HEK293 (cell line): Measurements from ENCODE around the gene MAP2.

ENCODE experiments used
- BCL11B ChIP-seq: fragments of 450-650 bp; formaldehyde crosslinking; IDR thresholded peaks from 2 replicates; pipeline ENCODE4 v1.5.1; 2016; ENCODE audit warnings: low read depth, missing biosample characterization, missing genetic modification characterization
- HOXA7 ChIP-seq: sonication (generic); formaldehyde crosslinking; IDR thresholded peaks from 2 replicates; pipeline ENCODE4 v1.8.1; 2022; ENCODE audit warnings: missing genetic modification reagents, borderline replicate concordance
- KLF16 ChIP-seq: fragments of 450-650 bp; formaldehyde crosslinking; IDR thresholded peaks from 2 replicates; pipeline ENCODE4 v1.5.1; 2017; ENCODE audit warnings: missing biosample characterization, missing genetic modification characterization
- OSR2 ChIP-seq: fragments of 450-650 bp; formaldehyde crosslinking; IDR thresholded peaks from 2 replicates; pipeline ENCODE4 v1.5.1; 2016; ENCODE audit warnings: missing biosample characterization, missing genetic modification characterization
- TRIM28 ChIP-seq: IDR thresholded peaks from 2 replicates; pipeline ENCODE4 v1.6.1; 2011; ENCODE audit warnings: low read length, control low read depth, borderline replicate concordance
- ZFP41 ChIP-seq: fragments of 450-650 bp; formaldehyde crosslinking; IDR thresholded peaks from 2 replicates; pipeline ENCODE4 v1.5.1; 2016; ENCODE audit warnings: missing biosample characterization, missing genetic modification characterization, borderline replicate concordance
- ZNF121 ChIP-seq: fragments of 450-650 bp; formaldehyde crosslinking; IDR thresholded peaks from 2 replicates; pipeline ENCODE4 v1.5.1; 2016; ENCODE audit warnings: missing biosample characterization, missing genetic modification characterization
- ZNF133 ChIP-seq: fragments of 450-650 bp; formaldehyde crosslinking; IDR thresholded peaks from 2 replicates; pipeline ENCODE4 v1.5.1; 2016; ENCODE audit warnings: missing biosample characterization, missing genetic modification characterization
- ZNF2 ChIP-seq: fragments of 450-650 bp; formaldehyde crosslinking; IDR thresholded peaks from 2 replicates; pipeline ENCODE4 v1.5.1; 2016; ENCODE audit warnings: missing biosample characterization, missing genetic modification characterization
- ZNF202 ChIP-seq: fragments of 450-650 bp; formaldehyde crosslinking; IDR thresholded peaks from 2 replicates; pipeline ENCODE4 v1.5.1; 2016; ENCODE audit warnings: missing biosample characterization, missing genetic modification characterization, borderline replicate concordance
- ZNF239 ChIP-seq: fragments of 450-650 bp; formaldehyde crosslinking; IDR thresholded peaks from 2 replicates; pipeline ENCODE4 v1.5.1; 2016; ENCODE audit warnings: missing biosample characterization, missing genetic modification characterization
- ZNF350 ChIP-seq: fragments of 450-650 bp; formaldehyde crosslinking; IDR thresholded peaks from 2 replicates; pipeline ENCODE4 v1.5.0; 2017; ENCODE audit warnings: missing biosample characterization, mild to moderate bottlenecking, missing genetic modification characterization
- ZNF48 ChIP-seq: fragments of 450-650 bp; formaldehyde crosslinking; IDR thresholded peaks from 2 replicates; pipeline ENCODE4 v1.5.1; 2016; ENCODE audit warnings: missing biosample characterization, missing genetic modification characterization
- ZNF548 ChIP-seq: fragments of 450-650 bp; formaldehyde crosslinking; IDR thresholded peaks from 2 replicates; pipeline ENCODE4 v1.5.1; 2016; ENCODE audit warnings: missing biosample characterization, missing genetic modification characterization
- ZNF558 ChIP-seq: fragments of 450-650 bp; formaldehyde crosslinking; IDR thresholded peaks from 2 replicates; pipeline ENCODE4 v1.5.1; 2016; ENCODE audit warnings: missing biosample characterization, missing genetic modification characterization
- ZNF621 ChIP-seq: fragments of 450-650 bp; formaldehyde crosslinking; IDR thresholded peaks from 2 replicates; pipeline ENCODE4 v1.5.1; 2017; ENCODE audit warnings: missing biosample characterization, missing genetic modification characterization
- ZNF76 ChIP-seq: fragments of 450-650 bp; formaldehyde crosslinking; IDR thresholded peaks from 2 replicates; pipeline ENCODE4; 2016; ENCODE audit warnings: low read depth, missing biosample characterization, missing genetic modification characterization, borderline replicate concordance
- ZXDB ChIP-seq: fragments of 450-650 bp; formaldehyde crosslinking; IDR thresholded peaks from 2 replicates; pipeline ENCODE4 v1.5.1; 2016; ENCODE audit warnings: missing biosample characterization, missing genetic modification characterization
- TF ChIP-seq, protein P1 (sequence below): fragments of 450-650 bp; formaldehyde crosslinking; IDR thresholded peaks from 2 replicates; pipeline ENCODE4 v1.5.1; 2016; ENCODE audit warnings: missing biosample characterization, missing genetic modification characterization
- TF ChIP-seq, protein P2 (sequence below): fragments of 450-650 bp; formaldehyde crosslinking; IDR thresholded peaks from 2 replicates; pipeline ENCODE4 v1.5.1; 2017; ENCODE audit warnings: missing biosample characterization, missing genetic modification characterization
- TF ChIP-seq, protein P3 (sequence below): fragments of 450-650 bp; formaldehyde crosslinking; IDR thresholded peaks from 2 replicates; pipeline ENCODE4 v1.5.1; 2017; ENCODE audit warnings: missing biosample characterization, mild to moderate bottlenecking, missing genetic modification characterization, moderate library complexity
- TF ChIP-seq, protein P4 (sequence below): fragments of 450-650 bp; formaldehyde crosslinking; IDR thresholded peaks from 2 replicates; pipeline ENCODE4 v1.5.1; 2016; ENCODE audit warnings: missing biosample characterization, missing genetic modification characterization
- TF ChIP-seq, protein P5 (sequence below): fragments of 450-650 bp; formaldehyde crosslinking; IDR thresholded peaks from 2 replicates; pipeline ENCODE4 v1.5.1; 2016; ENCODE audit warnings: missing biosample characterization, missing genetic modification characterization
- TF ChIP-seq, protein P6 (sequence below): sonication (generic); formaldehyde crosslinking; IDR thresholded peaks from 2 replicates; pipeline ENCODE4 v1.8.1; 2022; ENCODE audit warnings: mild to moderate bottlenecking, moderate library complexity, missing genetic modification reagents

MAP2 gene

DNA sequence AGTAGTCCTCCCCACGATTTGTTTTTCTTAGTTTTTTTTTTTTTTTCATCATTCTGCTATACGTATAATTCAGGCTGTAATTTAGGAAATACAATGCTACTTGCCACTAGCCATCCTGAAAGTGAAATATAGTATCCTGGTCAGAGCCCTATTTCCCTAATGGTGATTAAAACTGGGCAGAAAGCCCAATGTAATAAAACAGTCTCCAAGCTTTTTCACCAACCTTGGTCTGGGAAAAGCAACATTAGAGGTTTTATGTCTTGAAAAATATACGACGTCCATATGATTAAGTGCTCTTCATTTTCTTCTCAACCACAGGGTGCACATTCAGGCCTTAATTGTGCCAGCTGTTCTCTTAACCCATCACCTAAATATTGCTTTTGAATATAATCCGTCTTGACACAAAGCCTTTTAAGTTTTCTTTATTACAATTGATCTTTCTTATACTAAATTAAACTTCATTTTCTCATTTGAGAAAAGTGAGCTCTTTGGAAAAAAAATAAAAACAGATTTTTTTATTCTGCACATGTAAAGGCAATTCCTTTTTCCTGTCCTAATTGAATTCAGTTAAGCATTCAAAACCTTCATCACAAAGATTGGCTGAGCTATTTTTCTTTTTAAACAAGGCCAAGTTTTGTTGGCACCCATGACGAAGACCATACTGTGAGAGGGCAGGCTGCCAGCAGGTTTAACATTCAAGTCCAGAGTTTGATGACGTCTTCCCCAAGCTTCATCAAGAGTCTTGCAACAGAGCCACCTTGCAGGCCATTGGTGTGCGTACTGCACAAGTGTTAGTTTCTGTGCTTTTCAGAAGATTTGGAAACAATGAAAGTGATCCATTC, 52.7 kb downstream of the MAP2 start (continued):
- TF ChIP-seq, protein P1, sequence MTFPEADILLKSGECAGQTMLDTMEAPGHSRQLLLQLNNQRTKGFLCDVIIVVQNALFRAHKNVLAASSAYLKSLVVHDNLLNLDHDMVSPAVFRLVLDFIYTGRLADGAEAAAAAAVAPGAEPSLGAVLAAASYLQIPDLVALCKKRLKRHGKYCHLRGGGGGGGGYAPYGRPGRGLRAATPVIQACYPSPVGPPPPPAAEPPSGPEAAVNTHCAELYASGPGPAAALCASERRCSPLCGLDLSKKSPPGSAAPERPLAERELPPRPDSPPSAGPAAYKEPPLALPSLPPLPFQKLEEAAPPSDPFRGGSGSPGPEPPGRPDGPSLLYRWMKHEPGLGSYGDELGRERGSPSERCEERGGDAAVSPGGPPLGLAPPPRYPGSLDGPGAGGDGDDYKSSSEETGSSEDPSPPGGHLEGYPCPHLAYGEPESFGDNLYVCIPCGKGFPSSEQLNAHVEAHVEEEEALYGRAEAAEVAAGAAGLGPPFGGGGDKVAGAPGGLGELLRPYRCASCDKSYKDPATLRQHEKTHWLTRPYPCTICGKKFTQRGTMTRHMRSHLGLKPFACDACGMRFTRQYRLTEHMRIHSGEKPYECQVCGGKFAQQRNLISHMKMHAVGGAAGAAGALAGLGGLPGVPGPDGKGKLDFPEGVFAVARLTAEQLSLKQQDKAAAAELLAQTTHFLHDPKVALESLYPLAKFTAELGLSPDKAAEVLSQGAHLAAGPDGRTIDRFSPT (tag by site-specific recombination), result no peak
- TF ChIP-seq ZNF2 (tag by site-specific recombination) (0 out of 2 replicates have a peak, but pooled peaks have one; percentile 47), ZNF133 (tag by site-specific recombination) (no peak), BCL11B (tag by site-specific recombination) (no peak), KLF16 (tag by site-specific recombination) (no peak), ZNF239 (tag by site-specific recombination) (no peak), ZNF48 (no peak), ZNF350 (tag by site-specific recombination) (no peak), ZFP41 (tag by site-specific recombination) (no peak), TRIM28 (peak; percentile 70; the same call in 1 of the 2 replicates), ZNF76 (no peak), ZNF558 (tag by site-specific recombination) (0 out of 2 replicates have a peak, but pooled peaks have one; percentile 61), ZNF121 (tag by site-specific recombination) (no peak), ZXDB (tag by site-specific recombination) (peak; percentile 82), ZNF621 (tag by site-specific recombination) (no peak), ZNF202 (tag by site-specific recombination) (no peak), OSR2 (tag by site-specific recombination) (peak; percentile 95), HOXA7 (CRISPR knock-in tag) (no peak), ZNF548 (tag by site-specific recombination) (no peak)
- TF ChIP-seq, protein P2, sequence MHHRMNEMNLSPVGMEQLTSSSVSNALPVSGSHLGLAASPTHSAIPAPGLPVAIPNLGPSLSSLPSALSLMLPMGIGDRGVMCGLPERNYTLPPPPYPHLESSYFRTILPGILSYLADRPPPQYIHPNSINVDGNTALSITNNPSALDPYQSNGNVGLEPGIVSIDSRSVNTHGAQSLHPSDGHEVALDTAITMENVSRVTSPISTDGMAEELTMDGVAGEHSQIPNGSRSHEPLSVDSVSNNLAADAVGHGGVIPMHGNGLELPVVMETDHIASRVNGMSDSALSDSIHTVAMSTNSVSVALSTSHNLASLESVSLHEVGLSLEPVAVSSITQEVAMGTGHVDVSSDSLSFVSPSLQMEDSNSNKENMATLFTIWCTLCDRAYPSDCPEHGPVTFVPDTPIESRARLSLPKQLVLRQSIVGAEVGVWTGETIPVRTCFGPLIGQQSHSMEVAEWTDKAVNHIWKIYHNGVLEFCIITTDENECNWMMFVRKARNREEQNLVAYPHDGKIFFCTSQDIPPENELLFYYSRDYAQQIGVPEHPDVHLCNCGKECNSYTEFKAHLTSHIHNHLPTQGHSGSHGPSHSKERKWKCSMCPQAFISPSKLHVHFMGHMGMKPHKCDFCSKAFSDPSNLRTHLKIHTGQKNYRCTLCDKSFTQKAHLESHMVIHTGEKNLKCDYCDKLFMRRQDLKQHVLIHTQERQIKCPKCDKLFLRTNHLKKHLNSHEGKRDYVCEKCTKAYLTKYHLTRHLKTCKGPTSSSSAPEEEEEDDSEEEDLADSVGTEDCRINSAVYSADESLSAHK, result peak; percentile 78
- TF ChIP-seq, protein P3, sequence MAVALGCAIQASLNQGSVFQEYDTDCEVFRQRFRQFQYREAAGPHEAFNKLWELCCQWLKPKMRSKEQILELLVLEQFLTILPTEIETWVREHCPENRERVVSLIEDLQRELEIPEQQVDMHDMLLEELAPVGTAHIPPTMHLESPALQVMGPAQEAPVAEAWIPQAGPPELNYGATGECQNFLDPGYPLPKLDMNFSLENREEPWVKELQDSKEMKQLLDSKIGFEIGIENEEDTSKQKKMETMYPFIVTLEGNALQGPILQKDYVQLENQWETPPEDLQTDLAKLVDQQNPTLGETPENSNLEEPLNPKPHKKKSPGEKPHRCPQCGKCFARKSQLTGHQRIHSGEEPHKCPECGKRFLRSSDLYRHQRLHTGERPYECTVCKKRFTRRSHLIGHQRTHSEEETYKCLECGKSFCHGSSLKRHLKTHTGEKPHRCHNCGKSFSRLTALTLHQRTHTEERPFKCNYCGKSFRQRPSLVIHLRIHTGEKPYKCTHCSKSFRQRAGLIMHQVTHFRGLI (tag by site-specific recombination), result peak; percentile 57; the same call in 1 of the 2 replicates
- TF ChIP-seq, protein P4, sequence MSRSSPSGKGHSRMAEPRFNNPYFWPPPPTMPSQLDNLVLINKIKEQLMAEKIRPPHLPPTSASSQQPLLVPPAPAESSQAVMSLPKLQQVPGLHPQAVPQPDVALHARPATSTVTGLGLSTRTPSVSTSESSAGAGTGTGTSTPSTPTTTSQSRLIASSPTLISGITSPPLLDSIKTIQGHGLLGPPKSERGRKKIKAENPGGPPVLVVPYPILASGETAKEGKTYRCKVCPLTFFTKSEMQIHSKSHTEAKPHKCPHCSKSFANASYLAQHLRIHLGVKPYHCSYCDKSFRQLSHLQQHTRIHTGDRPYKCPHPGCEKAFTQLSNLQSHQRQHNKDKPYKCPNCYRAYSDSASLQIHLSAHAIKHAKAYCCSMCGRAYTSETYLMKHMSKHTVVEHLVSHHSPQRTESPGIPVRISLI (tag by site-specific recombination), result peak; percentile 23; the same call in 1 of the 2 replicates
- TF ChIP-seq, protein P5, sequence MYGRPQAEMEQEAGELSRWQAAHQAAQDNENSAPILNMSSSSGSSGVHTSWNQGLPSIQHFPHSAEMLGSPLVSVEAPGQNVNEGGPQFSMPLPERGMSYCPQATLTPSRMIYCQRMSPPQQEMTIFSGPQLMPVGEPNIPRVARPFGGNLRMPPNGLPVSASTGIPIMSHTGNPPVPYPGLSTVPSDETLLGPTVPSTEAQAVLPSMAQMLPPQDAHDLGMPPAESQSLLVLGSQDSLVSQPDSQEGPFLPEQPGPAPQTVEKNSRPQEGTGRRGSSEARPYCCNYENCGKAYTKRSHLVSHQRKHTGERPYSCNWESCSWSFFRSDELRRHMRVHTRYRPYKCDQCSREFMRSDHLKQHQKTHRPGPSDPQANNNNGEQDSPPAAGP (tag by site-specific recombination), result no peak
- TF ChIP-seq, protein P6, sequence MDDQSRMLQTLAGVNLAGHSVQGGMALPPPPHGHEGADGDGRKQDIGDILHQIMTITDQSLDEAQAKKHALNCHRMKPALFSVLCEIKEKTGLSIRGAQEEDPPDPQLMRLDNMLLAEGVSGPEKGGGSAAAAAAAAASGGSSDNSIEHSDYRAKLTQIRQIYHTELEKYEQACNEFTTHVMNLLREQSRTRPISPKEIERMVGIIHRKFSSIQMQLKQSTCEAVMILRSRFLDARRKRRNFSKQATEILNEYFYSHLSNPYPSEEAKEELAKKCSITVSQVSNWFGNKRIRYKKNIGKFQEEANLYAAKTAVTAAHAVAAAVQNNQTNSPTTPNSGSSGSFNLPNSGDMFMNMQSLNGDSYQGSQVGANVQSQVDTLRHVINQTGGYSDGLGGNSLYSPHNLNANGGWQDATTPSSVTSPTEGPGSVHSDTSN (CRISPR knock-in tag), result no peak
